Measurements from ENCODE around the gene PRDM15. TPM values are rescaled to one million over a fixed set of nuclear protein-coding genes. Genes with fewer than 3 reads are reported as not detected.

PRDM15 gene
- total RNA-seq, 1 experiment from 2014 or later, result 11.2 TPM

DNA sequence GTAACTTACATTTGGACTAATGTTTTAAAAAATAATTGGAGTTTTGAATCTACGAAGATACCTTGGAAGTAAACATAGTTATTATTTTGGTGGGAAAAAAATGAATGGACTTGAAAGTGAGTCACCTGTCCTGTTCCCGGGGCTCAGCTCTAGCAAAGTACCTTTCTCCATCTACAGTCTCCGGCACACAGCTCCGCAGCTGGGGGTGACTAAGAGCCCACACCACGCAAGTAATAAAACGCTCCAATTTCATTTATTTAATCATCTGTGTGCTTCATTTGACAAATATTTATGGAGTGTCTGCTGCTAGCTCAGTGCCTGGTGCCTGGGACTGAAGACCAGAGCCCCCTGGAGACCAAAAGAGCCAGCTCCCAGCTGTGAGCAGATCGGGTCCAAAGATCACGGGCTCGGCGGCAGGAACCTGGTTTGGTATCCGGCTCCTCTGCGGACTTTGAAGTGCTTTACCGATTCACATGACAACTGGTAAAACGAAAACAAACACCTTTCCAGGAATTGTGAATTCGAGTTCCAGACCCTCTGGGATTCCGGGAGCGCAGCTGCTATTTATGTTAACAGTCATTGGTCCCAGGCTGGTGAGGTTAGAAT lies 110.6 kb downstream of the PRDM15 start:
- POLR2A ChIA-PET, result interaction anchor here (0.6 to 1.0 kb wide), 5 partner anchors 8 to 362 kb away, joined by 3 to 10 read pairs (median 4); no protein-coding TSS in a partner anchor
- BruUV-seq (replicated peaks), result no TSS peak
- Histone ChIP-seq H3K4me1 (ENCODE audit: control insufficient read depth, insufficient read depth, low read length) (peaks cover 30% of the 10 kb centered on the region), H3K27me3 (ENCODE audit: control insufficient read depth, insufficient read depth, low read length) (no peaks in the 10 kb centered on the region), H3K36me3 (ENCODE audit: control insufficient read depth, insufficient read depth, low read length) (no peaks in the 10 kb centered on the region; the same call in 1 of the 2 replicates), H3K4me3 (ENCODE audit: low read depth in 2 of 2, low read length in 2 of 2) (peak overlapping the region; percentile 72 to 91), H3K9me3 (ENCODE audit: control insufficient read depth, insufficient read depth, low read depth, low read length) (no peaks in the 10 kb centered on the region), H3K27ac (ENCODE audit: low read length) (peak overlapping the region; percentile 95)
- peak; percentile 50 for ATAC-seq
- intact Hi-C loops (cut with micrococcal nuclease; ENCODE audit: unreplicated experiment) (no loop called here), in situ Hi-C loops (cut with HindIII; ENCODE audit: low pct_unique_long_range_greater_than_20kb, low sequenced_read_pairs) (loop anchor here (25.0 kb wide), 1 partner anchor 156 kb away; no protein-coding TSS in a partner anchor)
- TF ChIP-seq SIN3A (IDR thresholded peaks at IDR 0.05; ENCODE audit: borderline replicate concordance, insufficient read depth, low read depth, low read length) (no peak), CTCF (IDR thresholded peaks at IDR 0.05) (peak; percentile 67), TCF7L2 (IDR thresholded peaks at IDR 0.05; ENCODE audit: low read depth, low read length) (peak; percentile 90), POLR2AphosphoS5 (IDR thresholded peaks at IDR 0.05; ENCODE audit: low read depth, low read length) (no peak), REST (IDR thresholded peaks at IDR 0.05; ENCODE audit: insufficient read depth in 1 of 2, low read depth in 2 of 2, low read length in 1 of 2) (no peak)
- DNase-seq (ENCODE audit: low read depth, low spot score), result no peak
- CTCF ChIA-PET, result interaction anchor here (0.6 to 0.9 kb wide), 4 partner anchors 12 to 600 kb away, joined by 3 to 5 read pairs (median 4); no protein-coding TSS in a partner anchor

GRCh38 chr21:41767606-41768436 lies 111.3 kb downstream of the PRDM15 start:
- CTCF ChIA-PET, result interaction anchor here (0.6 to 0.9 kb wide), 3 partner anchors 13 to 149 kb away, joined by 3 to 5 read pairs (median 4); no protein-coding TSS in a partner anchor
- no peak for DNase-seq (ENCODE audit: low read depth, low spot score)
- no peaks in the 10 kb centered on the region; the same call in 1 of the 2 replicates for H3K36me3 ChIP-seq (ENCODE audit: control insufficient read depth, insufficient read depth, low read length)
- in situ Hi-C loops (cut with HindIII; ENCODE audit: low pct_unique_long_range_greater_than_20kb, low sequenced_read_pairs), result loop anchor here (25.0 kb wide), 1 partner anchor 156 kb away; no protein-coding TSS in a partner anchor
- ATAC-seq, result no peak; the same call in 1 of the 2 replicates
- intact Hi-C loops (cut with micrococcal nuclease; ENCODE audit: unreplicated experiment), result no loop called here
- H3K9me3 ChIP-seq (ENCODE audit: control insufficient read depth, insufficient read depth, low read depth, low read length), result no peaks in the 10 kb centered on the region
- TF ChIP-seq TCF7L2 (IDR thresholded peaks at IDR 0.05; ENCODE audit: low read depth, low read length) (no peak), POLR2AphosphoS5 (IDR thresholded peaks at IDR 0.05; ENCODE audit: low read depth, low read length) (no peak)
- no TSS peak for BruUV-seq (replicated peaks)
- peak overlapping the region; percentile 95 for H3K27ac ChIP-seq (ENCODE audit: low read length)
- H3K27me3 ChIP-seq (ENCODE audit: control insufficient read depth, insufficient read depth, low read length), result no peaks in the 10 kb centered on the region
- H3K4me3 ChIP-seq (ENCODE audit: low read depth in 2 of 2, low read length in 2 of 2), result peak overlapping the region; percentile 72 to 91
- POLR2A ChIA-PET, result interaction anchor here (0.6 to 2.0 kb wide), 5 partner anchors 9 to 363 kb away, joined by 3 to 11 read pairs (median 5); no protein-coding TSS in a partner anchor
- peaks cover 30% of the 10 kb centered on the region for H3K4me1 ChIP-seq (ENCODE audit: control insufficient read depth, insufficient read depth, low read length)
